ENCODE measurements around the gene SPPL2A. TPM values are rescaled to one million over a fixed set of nuclear protein-coding genes. Genes with fewer than 3 reads are reported as not detected.

SPPL2A gene
- total RNA-seq, 1 donor from 2014 or later: 115 TPM

GRCh38 chr15:50687302-50687902 lies 78.1 kb downstream of the SPPL2A start:
- no peak for DNase-seq (ENCODE audit: low spot score)
- H3K27me3 Mint-ChIP-seq (ENCODE audit: low read depth): no peaks in the 10 kb centered on the region
- no peaks in the 10 kb centered on the region for H3K36me3 Mint-ChIP-seq (ENCODE audit: low read depth)
- TF ChIP-seq, protein P1, sequence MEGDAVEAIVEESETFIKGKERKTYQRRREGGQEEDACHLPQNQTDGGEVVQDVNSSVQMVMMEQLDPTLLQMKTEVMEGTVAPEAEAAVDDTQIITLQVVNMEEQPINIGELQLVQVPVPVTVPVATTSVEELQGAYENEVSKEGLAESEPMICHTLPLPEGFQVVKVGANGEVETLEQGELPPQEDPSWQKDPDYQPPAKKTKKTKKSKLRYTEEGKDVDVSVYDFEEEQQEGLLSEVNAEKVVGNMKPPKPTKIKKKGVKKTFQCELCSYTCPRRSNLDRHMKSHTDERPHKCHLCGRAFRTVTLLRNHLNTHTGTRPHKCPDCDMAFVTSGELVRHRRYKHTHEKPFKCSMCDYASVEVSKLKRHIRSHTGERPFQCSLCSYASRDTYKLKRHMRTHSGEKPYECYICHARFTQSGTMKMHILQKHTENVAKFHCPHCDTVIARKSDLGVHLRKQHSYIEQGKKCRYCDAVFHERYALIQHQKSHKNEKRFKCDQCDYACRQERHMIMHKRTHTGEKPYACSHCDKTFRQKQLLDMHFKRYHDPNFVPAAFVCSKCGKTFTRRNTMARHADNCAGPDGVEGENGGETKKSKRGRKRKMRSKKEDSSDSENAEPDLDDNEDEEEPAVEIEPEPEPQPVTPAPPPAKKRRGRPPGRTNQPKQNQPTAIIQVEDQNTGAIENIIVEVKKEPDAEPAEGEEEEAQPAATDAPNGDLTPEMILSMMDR (IDR thresholded peaks at IDR 0.05): no peak
- peak overlapping the region; percentile 95 for H3K27ac Mint-ChIP-seq (ENCODE audit: unreplicated experiment)
- H3K4me1 Mint-ChIP-seq (ENCODE audit: low read depth): peaks cover 46% of the 10 kb centered on the region
- no peaks in the 10 kb centered on the region for H3K9me3 Mint-ChIP-seq (ENCODE audit: low read depth)
- H3K4me3 Mint-ChIP-seq (ENCODE audit: unreplicated experiment): peak overlapping the region; percentile 100

DNA sequence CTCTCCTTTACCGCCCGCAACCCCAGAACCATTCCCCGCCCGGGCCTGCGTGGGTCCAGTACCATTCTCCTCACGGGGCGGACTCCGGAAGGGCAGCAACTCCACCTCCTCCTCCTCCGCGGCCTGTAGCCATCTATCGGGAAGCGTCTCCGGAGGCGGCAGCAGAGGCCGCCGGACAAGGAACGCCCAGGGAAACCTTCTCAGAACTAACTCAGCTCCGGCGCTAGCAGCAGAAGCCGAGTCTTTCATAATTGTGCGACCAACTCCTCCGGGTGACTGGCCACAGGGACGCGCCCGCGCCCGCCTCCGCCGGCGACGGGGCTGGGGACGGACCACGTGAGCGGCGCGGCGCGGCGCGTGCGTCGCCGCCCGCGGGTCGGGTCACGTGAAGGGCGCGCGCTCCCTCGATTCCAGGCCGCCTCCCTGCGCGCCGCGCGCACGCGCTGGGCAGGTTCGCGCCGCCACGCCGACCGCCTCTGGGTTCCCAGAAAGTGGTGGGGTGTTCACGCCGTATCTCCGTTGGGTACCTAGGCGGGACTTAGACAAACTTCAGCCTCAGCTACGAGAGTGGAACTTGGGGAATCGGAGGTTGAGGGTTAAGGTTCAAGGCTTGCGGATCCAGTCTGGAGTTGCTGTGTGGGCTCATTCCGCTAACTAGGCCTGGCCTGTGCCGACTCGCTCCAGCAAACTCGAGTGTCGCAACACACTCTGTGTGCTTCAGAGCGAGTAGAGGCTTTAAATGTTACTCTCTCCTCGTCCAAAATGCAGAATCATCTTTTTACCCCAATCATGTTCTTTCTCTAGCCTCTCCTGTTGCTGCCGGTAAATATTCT lies 78.8 kb downstream of the SPPL2A start, which contains the start of gene TRPM7:
TSS of gene TRPM7 (minus strand) at position 329 of the 833 bp plus-strand sequence. CDS start at position 65, 264 bp downstream.
- Mint-ChIP-seq H3K27me3 (ENCODE audit: low read depth) (no peaks in the 10 kb centered on the region), H3K4me3 (ENCODE audit: unreplicated experiment) (peak within 1 kb of the TSS; percentile 100), H3K4me1 (ENCODE audit: low read depth) (peaks cover 46% of the 10 kb centered on the region), H3K27ac (ENCODE audit: unreplicated experiment) (peak within 1 kb of the TSS; percentile 99), H3K9me3 (ENCODE audit: low read depth) (no peaks in the 10 kb centered on the region), H3K36me3 (ENCODE audit: low read depth) (no peaks in the 10 kb centered on the region)
- DNase-seq (ENCODE audit: low spot score): peak; percentile 91
- TF ChIP-seq, protein P1 (IDR thresholded peaks at IDR 0.05): peak; percentile 31

GRCh38 chr15:50685976-50686468 lies 79.5 kb downstream of the SPPL2A start:
- no peaks in the 10 kb centered on the region for H3K27me3 Mint-ChIP-seq (ENCODE audit: low read depth)
- TF ChIP-seq, protein P1 (IDR thresholded peaks at IDR 0.05): no peak
- H3K27ac Mint-ChIP-seq (ENCODE audit: unreplicated experiment): peak overlapping the region; percentile 99
- H3K36me3 Mint-ChIP-seq (ENCODE audit: low read depth): no peaks in the 10 kb centered on the region
- peak overlapping the region; percentile 100 for H3K4me3 Mint-ChIP-seq (ENCODE audit: unreplicated experiment)
- no peaks in the 10 kb centered on the region for H3K9me3 Mint-ChIP-seq (ENCODE audit: low read depth)
- DNase-seq (ENCODE audit: low spot score): no peak
- peaks cover 52% of the 10 kb centered on the region for H3K4me1 Mint-ChIP-seq (ENCODE audit: low read depth)

GRCh38 chr15:50685191-50685975 lies 80.1 kb downstream of the SPPL2A start:
- H3K9me3 Mint-ChIP-seq (ENCODE audit: low read depth): no peaks in the 10 kb centered on the region

More at GRCh38 chr15:50685191-50685975, 80.1 kb downstream of the SPPL2A start:
- Mint-ChIP-seq H3K36me3 (ENCODE audit: low read depth) (no peaks in the 10 kb centered on the region), H3K4me1 (ENCODE audit: low read depth) (peaks cover 52% of the 10 kb centered on the region), H3K27ac (ENCODE audit: unreplicated experiment) (peak overlapping the region; percentile 99), H3K4me3 (ENCODE audit: unreplicated experiment) (peak overlapping the region; percentile 100), H3K27me3 (ENCODE audit: low read depth) (no peaks in the 10 kb centered on the region)
- TF ChIP-seq, protein P1 (IDR thresholded peaks at IDR 0.05): peak; percentile 67
- DNase-seq (ENCODE audit: low spot score): no peak

Data from chondrocyte (in vitro differentiated cells).